HEK293 (cell line): ENCODE results near the gene TMEM151B.

Experiments
- GLIS2 ChIP-seq: fragments of 450-650 bp; formaldehyde crosslinking; IDR thresholded peaks from 2 replicates; pipeline ENCODE4 v1.5.1; 2016; ENCODE audit warnings: missing biosample characterization, missing genetic modification characterization
- IKZF3 ChIP-seq: fragments of 450-650 bp; IDR thresholded peaks from 2 replicates; pipeline ENCODE4 v1.5.0; 2018; ENCODE audit warnings: missing biosample characterization, mild to moderate bottlenecking, missing genetic modification characterization, moderate library complexity
- KLF10 ChIP-seq: fragments of 450-650 bp; IDR thresholded peaks from 2 replicates; pipeline ENCODE4 v1.5.1; 2018; ENCODE audit warnings: missing biosample characterization, mild to moderate bottlenecking, missing genetic modification characterization
- MEIS1 ChIP-seq: sonication (generic); formaldehyde crosslinking; IDR thresholded peaks from 2 replicates; pipeline ENCODE4 v1.8.1; 2022; ENCODE audit warnings: missing genetic modification reagents, mild to moderate bottlenecking, borderline replicate concordance
- MYNN ChIP-seq: fragments of 450-650 bp; formaldehyde crosslinking; IDR thresholded peaks from 2 replicates; pipeline ENCODE4 v1.5.1; 2016; ENCODE audit warnings: missing biosample characterization, missing genetic modification characterization, borderline replicate concordance
- OVOL3 ChIP-seq: fragments of 450-650 bp; formaldehyde crosslinking; IDR thresholded peaks from 2 replicates; pipeline ENCODE4 v1.5.1; 2016; ENCODE audit warnings: missing biosample characterization, missing genetic modification characterization
- PRDM6 ChIP-seq: fragments of 450-650 bp; formaldehyde crosslinking; IDR thresholded peaks from 2 replicates; pipeline ENCODE4 v1.5.1; 2017; ENCODE audit warnings: missing biosample characterization, missing genetic modification characterization
- ZBTB26 ChIP-seq: fragments of 450-650 bp; formaldehyde crosslinking; optimal IDR thresholded peaks from 2 replicates; pipeline ENCODE3; 2016; ENCODE audit warnings: missing biosample characterization, mild to moderate bottlenecking, missing genetic modification characterization
- ZBTB7A ChIP-seq: fragments of 450-650 bp; formaldehyde crosslinking; IDR thresholded peaks from 2 replicates; pipeline ENCODE4 v1.5.1; 2016; ENCODE audit warnings: low read depth, missing biosample characterization, missing genetic modification characterization
- ZEB2 ChIP-seq: fragments of 450-650 bp; formaldehyde crosslinking; IDR thresholded peaks from 2 replicates; pipeline ENCODE4 v1.5.1; 2016; ENCODE audit warnings: missing biosample characterization, missing genetic modification characterization
- ZFHX2 ChIP-seq: fragments of 450-650 bp; formaldehyde crosslinking; conservative IDR thresholded peaks from 2 replicates; pipeline ENCODE4 v1.5.1; 2016; ENCODE audit warnings: missing biosample characterization, missing genetic modification characterization
- ZNF114 ChIP-seq: fragments of 450-650 bp; formaldehyde crosslinking; IDR thresholded peaks from 2 replicates; pipeline ENCODE4 v1.5.0; 2017; ENCODE audit warnings: missing biosample characterization, missing genetic modification characterization
- ZNF16 ChIP-seq: fragments of 450-650 bp; formaldehyde crosslinking; IDR thresholded peaks from 2 replicates; pipeline ENCODE4 v1.5.1; 2016; ENCODE audit warnings: low read depth, missing biosample characterization, missing genetic modification characterization
- ZNF174 ChIP-seq: fragments of 450-650 bp; formaldehyde crosslinking; IDR thresholded peaks from 2 replicates; pipeline ENCODE4 v1.5.0; 2017; ENCODE audit warnings: missing biosample characterization, mild to moderate bottlenecking, missing genetic modification characterization
- ZNF202 ChIP-seq: fragments of 450-650 bp; formaldehyde crosslinking; IDR thresholded peaks from 2 replicates; pipeline ENCODE4 v1.5.1; 2016; ENCODE audit warnings: missing biosample characterization, missing genetic modification characterization, borderline replicate concordance
- ZNF221 ChIP-seq: fragments of 450-650 bp; formaldehyde crosslinking; IDR thresholded peaks from 2 replicates; pipeline ENCODE4 v1.5.1; 2017; ENCODE audit warnings: missing biosample characterization, missing genetic modification characterization, borderline replicate concordance
- ZNF24 ChIP-seq: fragments of 450-650 bp; formaldehyde crosslinking; IDR thresholded peaks from 2 replicates; pipeline ENCODE4 v1.5.1; 2016; ENCODE audit warnings: missing biosample characterization, missing genetic modification characterization
- ZNF311 ChIP-seq: fragments of 450-650 bp; formaldehyde crosslinking; IDR thresholded peaks from 2 replicates; pipeline ENCODE4 v1.5.1; 2017; ENCODE audit warnings: missing biosample characterization, missing genetic modification characterization, borderline replicate concordance
- ZNF416 ChIP-seq: fragments of 450-650 bp; formaldehyde crosslinking; IDR thresholded peaks from 2 replicates; pipeline ENCODE4 v1.5.1; 2016; ENCODE audit warnings: missing biosample characterization, missing genetic modification characterization
- ZNF426 ChIP-seq: fragments of 450-650 bp; formaldehyde crosslinking; IDR thresholded peaks from 2 replicates; pipeline ENCODE4 v1.5.1; 2017; ENCODE audit warnings: missing biosample characterization, missing genetic modification characterization, mild to moderate bottlenecking, inconsistent platforms, moderate library complexity
- ZNF501 ChIP-seq: fragments of 450-650 bp; formaldehyde crosslinking; IDR thresholded peaks from 2 replicates; pipeline ENCODE4 v1.5.1; 2016; ENCODE audit warnings: missing biosample characterization, missing genetic modification characterization
- ZNF510 ChIP-seq: fragments of 450-650 bp; formaldehyde crosslinking; IDR thresholded peaks from 2 replicates; pipeline ENCODE4 v1.5.1; 2018; ENCODE audit warnings: mild to moderate bottlenecking, missing genetic modification characterization, missing biosample characterization; ENCODE audit not compliant: insufficient replicate concordance
- ZNF514 ChIP-seq: fragments of 450-650 bp; formaldehyde crosslinking; IDR thresholded peaks from 2 replicates; pipeline ENCODE4 v1.5.1; 2016; ENCODE audit warnings: missing biosample characterization, missing genetic modification characterization
- ZNF548 ChIP-seq: fragments of 450-650 bp; formaldehyde crosslinking; IDR thresholded peaks from 2 replicates; pipeline ENCODE4 v1.5.1; 2016; ENCODE audit warnings: missing biosample characterization, missing genetic modification characterization
- ZNF624 ChIP-seq: fragments of 450-650 bp; formaldehyde crosslinking; IDR thresholded peaks from 2 replicates; pipeline ENCODE4 v1.5.1; 2017; ENCODE audit warnings: missing biosample characterization, missing genetic modification characterization
- ZNF639 ChIP-seq: fragments of 450-650 bp; formaldehyde crosslinking; IDR thresholded peaks from 2 replicates; pipeline ENCODE4 v1.5.1; 2016; ENCODE audit warnings: missing biosample characterization, missing genetic modification characterization
- ZNF654 ChIP-seq: fragments of 450-650 bp; formaldehyde crosslinking; IDR thresholded peaks from 2 replicates; pipeline ENCODE4 v1.5.1; 2016; ENCODE audit warnings: low read depth, missing biosample characterization, missing genetic modification characterization
- ZNF692 ChIP-seq: fragments of 450-650 bp; formaldehyde crosslinking; IDR thresholded peaks from 2 replicates; pipeline ENCODE4 v1.5.1; 2016; ENCODE audit warnings: missing biosample characterization, missing genetic modification characterization
- ZNF704 ChIP-seq: fragments of 450-650 bp; formaldehyde crosslinking; IDR thresholded peaks from 2 replicates; pipeline ENCODE4 v1.5.1; 2016; ENCODE audit warnings: missing biosample characterization, missing genetic modification characterization
- ZNF777 ChIP-seq: fragments of 450-650 bp; formaldehyde crosslinking; IDR thresholded peaks from 2 replicates; pipeline ENCODE4 v1.5.1; 2017; ENCODE audit warnings: missing biosample characterization, missing genetic modification characterization, borderline replicate concordance
- ZNF830 ChIP-seq: fragments of 450-650 bp; IDR thresholded peaks from 2 replicates; pipeline ENCODE4 v1.5.0; 2018; ENCODE audit warnings: missing biosample characterization, missing genetic modification characterization, low read depth, mild to moderate bottlenecking, moderate library complexity
- ZSCAN18 ChIP-seq: fragments of 450-650 bp; formaldehyde crosslinking; IDR thresholded peaks from 2 replicates; pipeline ENCODE4 v1.5.1; 2016; ENCODE audit warnings: missing biosample characterization, missing genetic modification characterization

TMEM151B gene

GRCh38 chr6:44221291-44221960 is 48.8 kb upstream of the TMEM151B start (continued):
- TF ChIP-seq ZNF510 (no peak), ZNF24 (no peak), ZSCAN18 (tag by site-specific recombination) (no peak), ZNF704 (tag by site-specific recombination) (no peak), ZNF174 (tag by site-specific recombination) (no peak), ZNF311 (tag by site-specific recombination) (no peak), ZNF830 (tag by site-specific recombination) (no peak), IKZF3 (tag by site-specific recombination) (peak; percentile 31; the same call in 1 of the 2 replicates), MYNN (tag by site-specific recombination) (no peak), ZNF114 (no peak), ZNF777 (tag by site-specific recombination) (no peak), ZNF221 (tag by site-specific recombination) (no peak), ZNF416 (tag by site-specific recombination) (no peak), ZNF501 (tag by site-specific recombination) (no peak), ZNF426 (tag by site-specific recombination) (no peak), ZNF639 (tag by site-specific recombination) (no peak), ZNF624 (tag by site-specific recombination) (no peak), GLIS2 (tag by site-specific recombination) (peak; percentile 92), ZEB2 (tag by site-specific recombination) (no peak), ZFHX2 (tag by site-specific recombination) (peak; percentile 81), ZBTB26 (tag by site-specific recombination) (no peak), ZNF514 (tag by site-specific recombination) (no peak), MEIS1 (no peak), ZNF16 (tag by site-specific recombination) (no peak), ZNF548 (no peak), ZNF202 (tag by site-specific recombination) (no peak), OVOL3 (tag by site-specific recombination) (no peak), PRDM6 (no peak), ZNF692 (tag by site-specific recombination) (peak; percentile 80; the same call in 1 of the 2 replicates), ZNF654 (peak; percentile 10; the same call in 1 of the 2 replicates), KLF10 (tag by site-specific recombination) (peak; percentile 58; the same call in 1 of the 2 replicates), ZBTB7A (tag by site-specific recombination) (no peak)
